ENCODE measurements around the gene CPNE5. TPM values are rescaled to one million over a fixed set of nuclear protein-coding genes. Genes with fewer than 3 reads are reported as not detected.

CPNE5 gene
- total and polyA plus RNA-seq, 7 donors: 0.99 to 11.6 (median 3.8) TPM

DNA sequence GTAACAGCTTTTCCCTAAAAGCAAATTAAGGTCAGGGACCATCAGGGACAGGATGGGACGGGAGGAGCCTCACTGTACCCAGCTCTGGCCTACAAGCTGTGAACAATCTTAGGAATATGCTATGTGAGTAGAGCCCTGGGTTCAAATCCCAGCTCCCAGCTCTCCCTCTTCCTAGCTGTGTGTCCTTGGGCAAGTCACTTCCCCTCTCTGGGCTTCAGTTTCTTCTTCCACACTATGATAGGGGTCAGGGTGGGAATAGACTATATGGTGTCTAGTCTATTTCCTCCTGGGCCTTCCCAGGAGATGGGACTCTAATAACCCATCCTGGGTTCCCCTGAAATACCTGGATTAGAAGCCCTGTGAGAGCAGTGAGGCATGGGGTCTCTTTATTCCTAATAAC lies 41.6 kb downstream of the CPNE5 start:
- WGBS, 2 donors: 86 to 98% methylated on average over 1 of the region's 1 CpG
- DNase-seq: no peak
- no peaks in the 10 kb centered on the region for H3K36me3 ChIP-seq
- intact Hi-C loops (cut with DNase I): no loop called here
- H3K9me3 ChIP-seq: no peaks in the 10 kb centered on the region
- no peak overlapping the region for H3K27ac ChIP-seq
- no peak overlapping the region for H3K4me3 ChIP-seq
- TF ChIP-seq, protein P1, sequence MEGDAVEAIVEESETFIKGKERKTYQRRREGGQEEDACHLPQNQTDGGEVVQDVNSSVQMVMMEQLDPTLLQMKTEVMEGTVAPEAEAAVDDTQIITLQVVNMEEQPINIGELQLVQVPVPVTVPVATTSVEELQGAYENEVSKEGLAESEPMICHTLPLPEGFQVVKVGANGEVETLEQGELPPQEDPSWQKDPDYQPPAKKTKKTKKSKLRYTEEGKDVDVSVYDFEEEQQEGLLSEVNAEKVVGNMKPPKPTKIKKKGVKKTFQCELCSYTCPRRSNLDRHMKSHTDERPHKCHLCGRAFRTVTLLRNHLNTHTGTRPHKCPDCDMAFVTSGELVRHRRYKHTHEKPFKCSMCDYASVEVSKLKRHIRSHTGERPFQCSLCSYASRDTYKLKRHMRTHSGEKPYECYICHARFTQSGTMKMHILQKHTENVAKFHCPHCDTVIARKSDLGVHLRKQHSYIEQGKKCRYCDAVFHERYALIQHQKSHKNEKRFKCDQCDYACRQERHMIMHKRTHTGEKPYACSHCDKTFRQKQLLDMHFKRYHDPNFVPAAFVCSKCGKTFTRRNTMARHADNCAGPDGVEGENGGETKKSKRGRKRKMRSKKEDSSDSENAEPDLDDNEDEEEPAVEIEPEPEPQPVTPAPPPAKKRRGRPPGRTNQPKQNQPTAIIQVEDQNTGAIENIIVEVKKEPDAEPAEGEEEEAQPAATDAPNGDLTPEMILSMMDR (IDR thresholded peaks at IDR 0.05): no peak
- TF ChIP-seq POLR2AphosphoS5 (IDR thresholded peaks at IDR 0.05) (no peak), EP300 (IDR thresholded peaks at IDR 0.05) (no peak), POLR2A (IDR thresholded peaks at IDR 0.05) (no peak)
- no peaks in the 10 kb centered on the region for H3K4me1 ChIP-seq
- H3K27me3 ChIP-seq: peaks cover 0 to 6% (median 0%) of the 10 kb centered on the region in 3 donors

DNA sequence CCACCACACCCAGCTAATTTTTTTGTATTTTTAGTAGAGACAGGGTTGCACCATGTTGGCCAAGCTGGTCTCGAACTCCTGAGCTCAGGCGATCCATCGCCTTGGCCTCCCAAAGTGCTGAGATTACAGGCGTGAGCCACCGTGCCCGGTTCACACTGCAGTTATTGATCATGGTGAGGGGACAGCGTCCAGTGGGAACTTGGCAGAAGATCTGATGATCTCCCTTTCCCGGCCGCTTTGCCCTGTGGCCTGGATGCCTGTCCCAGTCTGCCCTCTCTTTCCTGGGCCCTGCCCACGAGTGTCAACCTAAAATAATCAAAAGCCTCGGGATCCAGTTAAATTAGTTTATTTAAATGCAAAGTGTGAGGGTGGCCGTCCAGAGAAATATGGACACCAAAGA lies 42.2 kb downstream of the CPNE5 start:
- Histone ChIP-seq H3K36me3 (no peaks in the 10 kb centered on the region), H3K27ac (no peak overlapping the region), H3K4me1 (no peaks in the 10 kb centered on the region), H3K9me3 (no peaks in the 10 kb centered on the region), H3K4me3 (no peak overlapping the region), H3K27me3 (peaks cover 0 to 12% (median 0%) of the 10 kb centered on the region in 3 donors)
- intact Hi-C loops (cut with DNase I): no loop called here
- TF ChIP-seq POLR2A (IDR thresholded peaks at IDR 0.05): no peak
- no peak for TF ChIP-seq POLR2AphosphoS5 (IDR thresholded peaks at IDR 0.05)
- TF ChIP-seq EP300 (IDR thresholded peaks at IDR 0.05): no peak
- TF ChIP-seq, protein P1 (IDR thresholded peaks at IDR 0.05): no peak
- no peak for DNase-seq
- WGBS, 2 donors: 92 to 96% methylated on average over 12 of the region's 12 CpGs

DNA sequence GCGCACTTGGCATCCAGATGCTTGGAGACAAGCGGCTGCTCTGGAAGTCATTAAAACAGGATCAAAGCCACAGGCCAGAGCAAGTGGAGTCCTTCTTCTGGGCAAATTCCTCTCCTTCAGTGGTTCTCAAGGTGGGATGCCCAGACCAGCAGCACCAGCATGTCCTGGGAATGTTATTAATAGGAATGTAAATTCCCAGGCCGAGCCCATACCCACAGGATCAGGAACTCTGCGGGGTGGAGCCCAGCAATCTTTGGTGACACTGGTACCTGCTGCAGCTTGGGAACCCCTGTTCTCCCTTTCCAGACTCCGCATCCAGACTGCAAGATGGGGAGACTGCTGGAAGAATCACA lies 44.6 kb downstream of the CPNE5 start:
- no peak for DNase-seq
- Histone ChIP-seq H3K4me3 (no peak overlapping the region), H3K27me3 (peaks cover 0 to 12% (median 0%) of the 10 kb centered on the region in 3 donors), H3K4me1 (no peaks in the 10 kb centered on the region), H3K9me3 (no peaks in the 10 kb centered on the region), H3K36me3 (no peaks in the 10 kb centered on the region), H3K27ac (no peak overlapping the region)
- TF ChIP-seq POLR2A (IDR thresholded peaks at IDR 0.05) (no peak), POLR2AphosphoS5 (IDR thresholded peaks at IDR 0.05) (no peak), EP300 (IDR thresholded peaks at IDR 0.05) (no peak)
- TF ChIP-seq, protein P1 (IDR thresholded peaks at IDR 0.05): no peak
- intact Hi-C loops (cut with DNase I): no loop called here
- WGBS, 2 donors: 92% methylated on average over 5 of the region's 5 CpGs

DNA sequence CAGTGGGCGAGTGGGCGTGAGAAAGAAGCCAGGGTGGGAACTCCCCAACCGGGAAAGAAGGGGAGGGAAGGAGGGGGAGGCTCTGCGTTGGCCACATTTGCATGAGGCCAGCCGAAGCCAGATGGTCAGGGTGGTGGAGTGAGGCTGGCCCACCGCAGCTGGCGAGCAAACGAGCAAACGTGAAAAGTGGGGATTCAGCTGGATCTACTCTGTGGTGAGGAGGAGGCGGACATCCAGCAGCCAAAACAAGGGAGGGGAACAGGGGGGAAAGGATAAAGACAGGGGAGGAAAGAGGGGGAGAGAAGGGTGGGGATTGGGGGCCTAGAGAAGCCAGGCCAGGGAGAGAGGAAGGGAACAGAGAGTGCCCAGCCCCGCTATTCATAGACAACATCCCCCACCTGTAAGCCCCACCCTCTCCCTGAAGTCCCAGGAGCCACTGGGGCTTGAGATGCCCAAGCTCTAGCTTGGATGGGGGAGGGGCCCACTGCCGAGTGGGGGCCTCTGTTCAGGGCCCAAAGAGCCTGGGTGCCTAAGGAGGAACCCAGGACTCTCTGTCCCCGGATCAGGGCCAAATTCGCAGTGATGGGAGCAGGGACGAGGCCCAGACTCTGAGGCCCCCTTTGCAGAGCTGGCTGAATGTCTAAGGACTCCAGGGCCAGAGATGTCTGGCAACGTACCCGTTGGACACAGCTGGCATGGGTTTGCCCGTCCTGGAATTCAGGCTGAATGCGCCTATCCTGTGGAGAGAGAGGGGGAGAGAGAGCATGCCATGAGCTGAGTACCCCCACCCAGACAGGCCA lies 45.1 kb downstream of the CPNE5 start:
- H3K4me1 ChIP-seq: no peaks in the 10 kb centered on the region
- no peaks in the 10 kb centered on the region for H3K9me3 ChIP-seq
- no peaks in the 10 kb centered on the region for H3K36me3 ChIP-seq
- peaks cover 0 to 12% (median 0%) of the 10 kb centered on the region in 3 donors for H3K27me3 ChIP-seq
- WGBS, 2 donors: 67 to 68% methylated on average over 19 of the region's 19 CpGs
- TF ChIP-seq POLR2AphosphoS5 (IDR thresholded peaks at IDR 0.05) (no peak), POLR2A (IDR thresholded peaks at IDR 0.05) (no peak), EP300 (IDR thresholded peaks at IDR 0.05) (no peak)
- TF ChIP-seq, protein P1 (IDR thresholded peaks at IDR 0.05): no peak
- no peak overlapping the region for H3K27ac ChIP-seq
- H3K4me3 ChIP-seq: no peak overlapping the region
- intact Hi-C loops (cut with DNase I): no loop called here
- no peak for DNase-seq

Data from sigmoid colon (tissue), 7 donors.